Activated T-cell treated with anti-CD3 and anti-CD28 coated beads, Interleukin-2, amount 50 U/mL, for 1 hour (primary cell): ENCODE measurements around the gene E4F1.

Experiments used
- DNase-seq: peaks from one replicate; pipeline ENCODE4 v3.0.0-alpha.2; 2020

Gene E4F1, protein sequence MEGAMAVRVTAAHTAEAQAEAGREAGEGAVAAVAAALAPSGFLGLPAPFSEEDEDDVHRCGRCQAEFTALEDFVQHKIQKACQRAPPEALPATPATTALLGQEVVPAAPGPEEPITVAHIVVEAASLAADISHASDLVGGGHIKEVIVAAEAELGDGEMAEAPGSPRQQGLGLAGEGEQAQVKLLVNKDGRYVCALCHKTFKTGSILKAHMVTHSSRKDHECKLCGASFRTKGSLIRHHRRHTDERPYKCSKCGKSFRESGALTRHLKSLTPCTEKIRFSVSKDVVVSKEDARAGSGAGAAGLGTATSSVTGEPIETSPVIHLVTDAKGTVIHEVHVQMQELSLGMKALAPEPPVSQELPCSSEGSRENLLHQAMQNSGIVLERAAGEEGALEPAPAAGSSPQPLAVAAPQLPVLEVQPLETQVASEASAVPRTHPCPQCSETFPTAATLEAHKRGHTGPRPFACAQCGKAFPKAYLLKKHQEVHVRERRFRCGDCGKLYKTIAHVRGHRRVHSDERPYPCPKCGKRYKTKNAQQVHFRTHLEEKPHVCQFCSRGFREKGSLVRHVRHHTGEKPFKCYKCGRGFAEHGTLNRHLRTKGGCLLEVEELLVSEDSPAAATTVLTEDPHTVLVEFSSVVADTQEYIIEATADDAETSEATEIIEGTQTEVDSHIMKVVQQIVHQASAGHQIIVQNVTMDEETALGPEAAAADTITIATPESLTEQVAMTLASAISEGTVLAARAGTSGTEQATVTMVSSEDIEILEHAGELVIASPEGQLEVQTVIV

DNA sequence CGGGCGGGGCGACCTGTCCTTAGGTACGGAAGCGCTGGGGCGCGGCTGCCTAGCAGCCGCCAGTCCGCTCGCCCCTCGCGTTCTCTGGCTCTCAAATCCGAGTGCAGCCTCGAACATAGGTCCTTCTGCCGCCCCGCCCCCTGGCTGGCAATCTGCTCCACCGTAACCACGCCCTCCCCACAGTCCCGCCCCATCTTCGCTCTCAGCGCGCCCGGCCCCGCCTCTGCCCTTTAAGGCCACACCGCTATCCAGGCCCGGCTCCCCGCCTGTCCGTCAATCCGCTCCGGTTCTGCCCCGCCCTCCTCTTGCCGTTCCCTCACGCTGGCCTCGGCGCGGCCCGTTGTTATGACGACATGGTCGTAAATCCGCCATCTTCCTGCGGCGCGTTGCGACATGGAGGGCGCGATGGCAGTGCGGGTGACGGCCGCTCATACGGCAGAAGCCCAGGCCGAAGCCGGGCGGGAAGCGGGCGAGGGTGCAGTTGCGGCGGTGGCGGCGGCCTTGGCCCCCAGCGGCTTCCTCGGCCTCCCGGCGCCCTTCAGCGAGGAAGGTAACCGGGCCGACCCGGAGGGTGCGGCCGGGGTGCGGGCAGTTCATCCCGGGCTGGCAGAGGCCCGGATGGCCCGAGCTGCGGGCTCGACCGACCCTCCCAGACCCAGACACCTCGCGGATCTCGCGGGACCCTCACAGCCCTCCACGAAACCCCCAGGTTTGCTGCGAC lies at the start of gene E4F1:
Gene E4F1, plus strand, starts transcription at position 371 of the 721 bp plus-strand sequence. Its CDS starts 23 bp downstream, at position 394.
- DNase-seq, result peak; percentile 97

DNA sequence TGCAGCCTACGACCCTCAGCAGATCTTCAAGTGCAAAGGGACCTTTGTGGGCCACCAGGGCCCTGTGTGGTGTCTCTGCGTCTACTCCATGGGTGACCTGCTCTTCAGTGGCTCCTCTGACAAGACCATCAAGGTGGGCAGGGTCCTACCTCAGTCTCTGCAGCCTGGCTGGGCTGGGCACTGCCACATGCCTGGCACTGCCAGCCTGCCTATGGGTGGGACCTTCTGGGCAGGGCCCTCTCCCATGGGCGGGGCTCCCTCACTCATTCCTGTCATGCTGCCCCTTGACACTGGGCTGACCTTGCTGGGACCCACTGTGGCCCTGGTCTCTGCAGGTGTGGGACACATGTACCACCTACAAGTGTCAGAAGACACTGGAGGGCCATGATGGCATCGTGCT lies 49.5 kb upstream of the E4F1 start:
- no peak for DNase-seq

DNA sequence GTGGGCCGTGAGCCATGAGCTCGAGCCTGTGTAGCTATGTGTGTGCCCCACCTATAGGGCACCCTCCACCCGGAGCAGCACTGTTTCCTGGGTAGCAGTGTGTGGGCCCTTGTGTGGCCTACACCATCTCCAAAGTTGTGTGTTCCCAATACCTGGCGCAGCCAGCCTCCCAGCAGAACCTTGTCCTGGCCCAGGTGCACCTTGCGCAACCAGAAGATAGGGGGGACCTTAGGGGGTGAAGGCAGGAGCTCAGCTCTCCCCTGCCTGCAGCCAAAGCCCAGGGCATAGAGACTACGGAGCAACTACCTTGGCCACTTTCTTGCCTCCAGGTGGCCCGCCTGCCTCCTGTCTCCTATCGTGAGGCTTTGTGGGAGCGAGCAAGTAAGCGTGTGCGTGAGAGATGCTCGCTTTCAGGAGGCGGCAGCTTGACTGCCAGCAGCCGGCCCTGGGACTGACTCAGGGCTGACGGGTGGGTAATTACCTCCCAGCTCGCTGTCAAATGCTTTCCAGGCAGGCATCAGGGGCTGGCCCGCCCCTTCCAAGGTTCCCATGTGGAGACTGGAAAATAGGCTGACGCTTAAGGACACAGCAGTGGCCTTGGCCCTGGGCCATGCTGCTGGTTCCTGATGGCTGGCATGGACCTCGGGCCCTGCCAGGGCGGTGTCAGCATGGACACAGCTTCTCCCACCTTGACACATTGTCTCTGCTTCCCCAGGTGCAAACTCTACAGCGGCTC lies 48.8 kb upstream of the E4F1 start:
- no peak for DNase-seq

DNA sequence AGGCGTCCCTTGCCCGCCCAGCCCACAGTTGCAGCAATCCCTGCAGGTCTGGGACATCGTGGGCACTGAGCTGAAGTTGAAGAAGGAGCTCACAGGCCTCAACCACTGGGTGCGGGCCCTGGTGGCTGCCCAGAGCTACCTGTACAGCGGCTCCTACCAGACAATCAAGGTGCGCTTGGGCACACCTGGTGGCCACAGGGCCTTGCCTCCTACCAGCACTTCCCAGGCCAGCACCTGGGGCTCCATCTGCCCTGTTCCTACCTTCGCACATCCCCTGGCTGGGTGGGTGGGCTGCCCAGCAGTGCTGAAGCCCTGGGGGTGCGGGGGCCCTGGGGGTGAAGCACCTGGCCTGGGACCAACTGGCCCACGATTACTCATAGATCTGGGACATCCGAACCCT lies 47.9 kb upstream of the E4F1 start:
- no peak for DNase-seq

DNA sequence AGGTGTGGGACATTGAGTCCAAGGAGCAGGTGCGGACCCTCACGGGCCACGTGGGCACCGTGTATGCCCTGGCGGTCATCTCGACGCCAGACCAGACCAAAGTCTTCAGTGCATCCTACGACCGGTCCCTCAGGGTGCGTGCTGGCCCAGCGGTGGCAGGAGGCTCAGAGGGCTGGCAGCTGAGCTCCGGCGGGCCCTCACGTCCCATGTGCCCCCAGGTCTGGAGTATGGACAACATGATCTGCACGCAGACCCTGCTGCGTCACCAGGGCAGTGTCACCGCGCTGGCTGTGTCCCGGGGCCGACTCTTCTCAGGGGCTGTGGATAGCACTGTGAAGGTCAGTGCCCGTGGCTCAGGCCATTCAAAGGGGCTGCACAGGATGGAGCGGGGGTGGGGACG lies 47.3 kb upstream of the E4F1 start:
- no peak for DNase-seq

DNA sequence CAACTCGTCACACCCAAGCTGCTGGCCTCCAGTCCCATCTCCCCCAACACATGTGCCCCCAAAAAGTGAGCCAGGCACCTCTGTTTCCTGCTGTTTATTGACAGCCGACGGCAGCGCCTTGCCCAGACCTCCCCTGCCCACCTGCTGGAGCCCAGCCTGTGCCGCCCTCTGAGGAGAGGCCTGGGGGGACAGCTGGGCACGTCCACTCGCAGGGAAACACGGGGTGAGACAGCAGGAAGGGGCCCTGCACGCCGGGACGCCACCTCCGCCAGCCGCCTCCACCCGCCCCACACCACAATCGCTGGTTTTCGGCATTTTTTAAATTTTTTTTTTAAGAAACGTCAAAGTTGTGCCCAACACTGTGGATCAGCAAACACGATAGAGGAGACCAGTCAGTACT lies 46.3 kb upstream of the E4F1 start:
- DNase-seq, result no peak

DNA sequence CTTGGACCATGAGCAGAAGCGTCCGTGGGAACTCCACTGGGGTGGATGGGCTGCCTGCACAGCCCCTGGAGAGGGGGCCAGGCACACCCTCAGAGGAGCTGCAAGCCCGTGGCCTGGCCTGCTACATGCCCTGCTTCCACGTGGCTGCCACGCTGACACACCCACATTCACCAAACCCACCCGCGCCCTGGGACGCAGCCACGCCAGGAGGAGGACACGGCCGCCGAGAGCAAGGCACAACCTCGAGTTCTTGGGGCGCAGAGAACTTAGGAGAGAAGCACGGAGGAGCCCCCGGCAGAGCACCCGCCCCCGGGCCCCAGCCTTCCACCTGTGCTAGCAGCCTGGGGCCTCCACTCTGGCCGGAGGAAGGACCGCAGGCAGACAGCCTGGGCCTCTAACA lies 45.8 kb upstream of the E4F1 start:
- no peak for DNase-seq

DNA sequence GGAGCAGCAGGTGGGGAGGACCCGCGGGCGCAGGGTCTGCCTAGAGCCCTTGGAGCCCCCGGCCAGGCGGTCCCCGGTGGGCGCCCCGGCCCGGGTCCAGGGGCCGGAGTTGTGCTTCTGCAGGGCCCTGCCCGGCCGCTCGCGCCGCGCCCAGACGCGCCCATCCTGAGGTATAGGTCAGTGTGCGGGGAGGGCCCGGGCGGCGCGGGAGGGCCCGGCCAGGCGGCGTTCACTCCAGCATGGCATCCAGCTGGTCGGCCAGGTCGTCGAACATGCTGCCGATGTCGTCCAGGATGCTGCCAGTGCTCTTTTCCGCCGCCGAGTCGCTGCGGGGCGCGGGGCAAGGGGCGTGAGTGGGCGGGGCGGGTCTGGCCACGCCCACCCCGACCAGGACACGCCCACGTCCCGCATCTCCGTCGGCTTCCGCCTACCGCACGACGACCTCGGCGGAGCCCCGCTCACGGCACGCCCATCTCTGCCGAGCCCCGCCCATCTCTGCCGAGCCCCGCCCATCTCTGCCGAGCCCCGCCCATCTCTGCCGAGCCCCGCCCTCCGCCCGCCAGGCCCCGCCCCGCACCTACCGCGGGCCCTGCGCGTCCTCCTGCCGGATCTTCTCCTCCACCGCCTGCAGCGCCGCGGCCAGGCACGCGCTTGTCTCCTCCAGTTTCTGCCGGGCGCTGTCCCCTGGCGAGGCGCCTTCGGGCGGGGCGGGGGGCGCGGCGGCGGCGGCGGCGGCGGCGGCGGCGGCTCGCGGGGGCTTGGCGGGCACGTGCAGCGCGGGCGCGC lies 44.9 kb upstream of the E4F1 start:
- peak; percentile 61 for DNase-seq

DNA sequence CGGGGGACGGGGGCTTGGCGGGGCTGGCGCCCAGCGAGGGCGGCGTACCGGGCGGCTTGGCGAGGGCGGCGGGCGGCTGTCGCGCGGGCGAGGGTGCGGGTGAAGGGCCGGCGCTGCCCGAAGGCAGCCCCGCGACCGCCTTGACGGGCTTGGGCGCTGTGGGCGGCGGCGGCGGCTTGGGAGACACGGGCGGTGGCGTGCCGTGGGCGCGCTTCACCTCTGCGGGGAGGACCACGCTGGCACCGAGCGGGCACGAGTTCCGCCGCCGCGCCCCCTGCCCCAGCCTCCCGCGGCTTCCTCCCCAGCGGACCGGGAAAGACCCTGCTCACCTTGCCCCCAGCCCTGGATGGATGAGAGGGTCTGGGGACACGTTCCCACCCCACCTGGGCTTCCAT lies 44.3 kb upstream of the E4F1 start:
- DNase-seq, result no peak

DNA sequence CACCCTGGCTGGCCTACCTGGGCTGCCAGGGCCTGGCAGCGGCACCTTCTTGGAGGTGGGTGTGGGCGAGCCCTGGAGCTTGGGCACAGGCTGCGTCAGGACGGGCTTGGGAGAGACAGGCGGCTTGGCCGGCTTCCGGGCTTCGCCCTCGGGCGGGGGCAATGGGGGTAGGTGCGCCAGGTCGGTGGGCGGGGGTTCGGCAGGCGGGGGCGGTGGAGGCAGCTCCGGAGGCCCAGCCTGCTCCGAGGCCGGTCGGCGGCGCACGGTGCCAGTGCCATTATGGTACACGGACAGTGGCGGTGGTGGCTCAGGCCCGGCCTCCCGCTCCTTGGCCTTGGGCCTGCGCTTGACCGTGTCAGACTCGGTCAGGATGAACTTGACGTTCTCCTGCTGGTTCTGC lies 43.8 kb upstream of the E4F1 start:
- DNase-seq, result no peak

DNA sequence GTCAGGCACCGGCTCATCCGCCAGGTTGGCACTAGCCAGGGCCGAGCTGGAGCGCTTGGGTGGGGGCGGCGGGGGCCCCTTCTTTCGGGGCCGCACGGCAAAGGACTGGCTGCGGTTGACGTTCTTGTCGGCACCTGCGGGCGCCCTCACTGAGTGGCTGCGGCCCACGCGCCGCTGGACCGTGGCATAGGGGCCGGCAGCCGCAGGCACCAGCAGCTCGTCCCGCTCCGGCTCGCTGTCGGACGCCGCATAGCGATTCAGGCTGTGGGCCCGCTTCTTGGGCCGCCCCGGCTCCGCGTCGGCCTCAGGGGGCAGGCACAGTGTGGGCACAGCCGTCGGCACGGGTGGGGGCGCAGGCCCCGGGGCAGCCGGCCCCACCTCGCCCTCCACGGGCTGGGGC lies 42.9 kb upstream of the E4F1 start:
- DNase-seq, result no peak

DNA sequence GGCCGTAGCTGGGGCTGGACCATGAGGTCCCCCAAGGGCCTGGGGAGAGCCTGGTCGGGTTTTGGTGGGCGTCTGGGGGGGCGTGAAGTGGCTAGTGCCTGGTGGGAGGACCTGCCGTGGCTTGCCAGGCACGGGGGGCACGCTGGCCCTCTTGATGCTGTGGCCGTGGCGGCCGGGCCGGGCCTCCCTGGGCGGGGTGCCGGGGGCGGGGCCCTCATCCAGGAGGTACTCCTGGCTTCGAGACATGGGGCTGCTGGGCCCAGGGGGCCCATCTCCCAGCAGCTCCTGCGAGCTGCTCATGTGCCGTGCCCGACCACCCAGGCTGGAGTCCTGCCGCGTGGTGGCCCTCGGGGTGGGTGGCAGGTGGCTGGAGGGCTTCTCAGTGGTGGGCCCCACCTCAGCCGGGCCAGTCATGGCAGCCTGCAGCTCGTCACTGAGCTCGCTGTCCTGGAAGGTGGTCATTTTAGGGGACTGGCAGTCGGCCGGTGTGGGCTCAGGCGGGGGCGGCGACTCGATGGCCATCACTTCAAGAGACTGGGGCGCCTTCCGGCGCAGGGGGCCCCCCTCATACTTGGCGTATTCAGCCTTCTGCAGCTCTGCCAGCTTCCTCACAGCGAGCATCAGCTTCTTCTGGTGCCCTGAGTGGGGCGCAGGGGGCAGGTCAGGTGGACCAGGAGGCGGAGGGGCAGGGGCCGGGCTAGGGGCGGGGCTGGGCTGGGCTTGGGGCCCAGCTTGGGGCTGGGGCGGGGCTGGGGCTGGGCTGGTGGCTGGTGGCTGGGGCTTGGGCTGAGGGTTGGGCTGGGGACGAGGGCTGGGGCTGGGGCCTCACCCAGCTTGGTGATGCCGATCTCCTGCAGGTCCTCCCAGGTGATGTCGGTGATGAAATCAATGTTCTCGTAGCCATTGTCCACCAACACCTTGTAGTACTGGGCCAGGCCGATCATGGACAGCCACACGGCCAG lies 42.1 kb upstream of the E4F1 start:
- no peak for DNase-seq

DNA sequence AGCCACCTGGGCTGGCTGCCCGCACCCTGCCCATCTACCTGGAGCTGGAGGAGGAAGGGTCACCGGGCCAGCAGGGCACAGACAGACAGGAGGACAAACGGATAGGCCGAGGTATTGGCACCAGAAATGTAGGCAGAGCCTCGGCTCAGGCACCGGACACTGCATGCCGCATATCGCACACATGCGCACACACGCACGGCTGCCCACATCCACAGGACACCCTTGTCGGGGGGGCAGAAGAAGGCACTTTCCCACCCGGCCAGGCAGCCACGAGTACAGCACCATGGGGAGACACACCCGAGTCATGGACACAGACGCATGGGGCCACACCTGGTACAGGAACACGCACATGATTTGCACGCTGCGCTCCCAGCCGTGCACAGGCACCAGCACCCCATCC lies 41.4 kb upstream of the E4F1 start:
- DNase-seq, result no peak

DNA sequence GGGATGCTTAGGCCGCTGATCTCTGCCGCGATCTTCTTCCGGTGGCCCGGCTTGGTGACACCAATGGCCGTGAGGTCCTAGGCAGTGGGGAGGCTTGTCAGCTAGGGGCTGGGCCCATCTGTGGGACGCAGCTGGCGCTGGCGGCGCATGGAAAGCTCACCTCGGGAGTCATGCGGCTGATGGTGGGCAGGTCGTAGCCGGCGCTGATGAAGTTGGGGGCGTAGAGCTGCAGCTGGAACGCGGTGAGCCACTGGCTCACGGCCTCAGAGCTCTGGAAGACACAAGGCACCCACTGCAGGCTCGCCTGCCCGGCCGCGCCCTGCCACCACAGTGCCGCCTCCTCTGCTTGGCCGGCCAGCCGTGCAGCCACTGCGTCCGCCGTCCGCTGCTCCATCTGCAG lies 39.7 kb upstream of the E4F1 start:
- no peak for DNase-seq

DNA sequence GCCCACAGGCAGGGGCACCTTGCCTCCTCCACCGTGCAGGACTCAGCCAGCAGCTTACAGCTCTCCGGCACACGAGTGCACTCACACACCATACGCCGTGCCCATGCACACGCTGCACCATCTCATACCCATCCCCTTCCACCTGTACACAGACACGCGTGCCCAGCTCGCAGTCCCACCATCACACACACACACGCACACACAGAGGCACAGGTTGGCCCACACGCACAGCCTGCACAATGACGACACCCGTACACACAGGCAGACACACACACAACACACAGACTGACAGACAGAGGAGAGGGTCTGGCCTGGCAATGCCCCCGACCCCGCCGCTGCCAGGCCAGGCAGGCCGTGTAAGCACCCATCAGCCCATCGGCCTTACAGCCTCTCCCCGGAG lies 39.0 kb upstream of the E4F1 start:
- no peak for DNase-seq

DNA sequence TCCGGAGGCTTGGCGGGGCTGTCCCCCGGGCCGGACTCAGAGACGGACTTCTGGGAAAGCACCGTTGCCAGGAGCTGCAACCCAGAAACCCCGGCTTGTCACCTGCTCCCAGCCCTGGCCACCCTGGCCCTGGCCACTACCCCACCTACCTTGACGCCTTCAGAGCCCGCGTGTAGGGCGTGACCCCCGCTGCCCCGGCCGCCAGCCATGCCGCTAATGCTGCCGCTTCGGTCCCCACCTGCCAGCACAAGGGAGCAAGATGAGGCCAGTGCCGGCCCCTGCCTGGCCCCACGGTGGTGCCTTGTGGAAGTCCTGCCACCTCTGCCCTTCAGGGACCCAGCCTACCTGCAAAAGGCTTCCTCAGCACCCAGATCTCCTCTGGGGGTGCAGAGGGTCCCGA lies 38.4 kb upstream of the E4F1 start:
- DNase-seq, result no peak

DNA sequence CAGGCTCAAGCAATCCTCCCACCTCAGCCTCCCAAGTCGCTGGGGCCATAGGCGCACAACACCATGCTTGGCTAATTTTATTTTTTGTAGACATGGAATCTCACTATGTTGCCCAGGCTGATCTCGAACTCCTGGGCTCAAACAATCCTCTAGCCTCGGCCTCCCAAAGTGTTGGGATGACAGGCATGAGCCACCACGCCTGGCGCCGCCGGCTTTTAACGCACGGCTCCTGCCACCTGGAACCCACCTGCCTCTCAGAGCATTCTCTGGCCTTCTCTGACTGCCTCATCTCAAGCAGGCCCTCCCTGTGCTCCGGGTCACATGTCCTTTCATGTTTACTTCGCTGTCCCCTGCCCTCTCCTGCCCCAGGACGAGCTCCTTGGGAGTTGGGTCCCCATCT lies 37.3 kb upstream of the E4F1 start:
- DNase-seq, result no peak

DNA sequence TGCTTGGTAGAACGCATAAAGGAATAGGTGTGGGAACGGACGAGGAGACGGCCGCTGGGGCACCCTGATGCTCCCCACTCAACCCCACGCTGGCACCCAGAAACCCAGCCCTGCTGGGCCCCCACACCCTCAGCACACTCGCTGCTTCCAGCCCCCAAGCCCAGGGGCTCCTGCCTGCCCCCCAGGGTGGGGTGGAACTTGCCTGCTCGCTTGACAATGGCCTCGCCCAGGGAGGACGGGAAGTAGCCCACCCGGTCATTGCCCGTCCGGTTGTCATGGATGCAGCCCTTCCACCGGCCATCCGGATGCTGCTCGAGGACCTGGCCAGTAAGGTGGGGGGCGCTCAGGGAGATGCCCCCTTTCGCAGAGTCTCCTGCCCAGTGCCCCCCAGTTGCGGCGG lies 36.9 kb upstream of the E4F1 start:
- DNase-seq, result no peak

DNA sequence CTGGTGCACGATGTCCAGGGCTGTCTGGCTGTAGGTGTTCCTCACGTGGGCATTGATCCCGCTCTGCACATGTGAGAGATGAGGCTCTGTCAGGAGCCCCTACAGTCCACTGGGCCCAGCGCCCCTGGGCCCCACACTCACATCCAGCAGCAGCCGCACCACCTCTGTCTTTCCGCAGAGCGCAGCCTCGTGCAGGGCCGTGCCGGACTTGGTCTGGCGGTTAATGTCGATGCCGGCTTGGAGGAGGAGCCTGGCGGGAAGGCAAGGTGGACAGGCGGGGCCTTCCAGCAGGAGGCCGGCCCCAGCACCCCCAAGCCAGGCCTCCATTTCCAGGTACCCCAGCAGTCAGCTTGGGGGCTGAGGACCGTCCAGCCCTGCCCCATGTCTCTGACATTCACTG lies 36.2 kb upstream of the E4F1 start:
- no peak for DNase-seq

DNA sequence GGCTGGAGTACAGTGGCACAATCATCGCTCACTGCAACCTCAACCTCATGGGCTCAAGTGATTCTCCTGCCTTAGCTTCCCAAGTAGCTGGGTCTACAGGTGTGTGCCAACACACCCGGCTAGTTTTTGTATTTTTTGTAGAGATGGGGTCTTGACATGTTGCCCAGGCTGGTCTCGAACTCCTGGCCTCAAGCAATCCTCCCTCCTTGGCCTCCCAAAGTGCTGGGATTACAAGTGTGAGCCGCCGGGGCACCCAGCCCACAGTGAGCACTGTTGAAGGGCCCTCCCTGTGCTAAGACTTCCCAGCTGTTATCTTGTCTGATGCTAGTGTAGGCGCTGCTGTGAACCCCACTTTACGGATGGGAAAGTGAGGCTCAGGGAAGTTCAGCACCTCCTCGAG lies 35.0 kb upstream of the E4F1 start:
- no peak for DNase-seq
